Dedifferentiated amniotic fluid mesenchymal stem cell (primary cell): ENCODE data around the gene TTC23.

Experiments
- DNase-seq: peaks from one replicate; pipeline ENCODE4 v3.0.0-alpha.2; 2016; ENCODE audit errors: extremely low spot score

Gene TTC23

DNA sequence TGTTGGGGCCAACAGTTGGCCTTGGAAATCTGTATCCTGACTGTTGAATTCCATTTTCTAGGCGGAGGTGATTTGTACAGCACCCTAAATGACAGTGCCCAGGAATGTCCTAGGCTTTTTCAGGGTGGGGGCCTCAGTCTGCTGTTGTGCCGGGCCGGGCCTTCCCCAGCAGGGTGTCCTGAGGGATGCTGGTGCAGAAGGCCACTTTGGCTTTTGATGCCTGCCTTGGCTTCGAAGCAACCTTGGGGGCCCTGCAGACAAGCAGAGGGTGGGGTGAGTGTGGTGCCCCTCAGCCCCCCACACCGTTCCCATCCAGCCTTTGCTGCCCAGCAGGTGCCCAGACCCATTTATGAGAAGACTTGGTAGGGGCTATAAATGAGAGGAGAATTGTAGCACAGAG lies 111.5 kb downstream of the TTC23 start:
- DNase-seq, result no peak

DNA sequence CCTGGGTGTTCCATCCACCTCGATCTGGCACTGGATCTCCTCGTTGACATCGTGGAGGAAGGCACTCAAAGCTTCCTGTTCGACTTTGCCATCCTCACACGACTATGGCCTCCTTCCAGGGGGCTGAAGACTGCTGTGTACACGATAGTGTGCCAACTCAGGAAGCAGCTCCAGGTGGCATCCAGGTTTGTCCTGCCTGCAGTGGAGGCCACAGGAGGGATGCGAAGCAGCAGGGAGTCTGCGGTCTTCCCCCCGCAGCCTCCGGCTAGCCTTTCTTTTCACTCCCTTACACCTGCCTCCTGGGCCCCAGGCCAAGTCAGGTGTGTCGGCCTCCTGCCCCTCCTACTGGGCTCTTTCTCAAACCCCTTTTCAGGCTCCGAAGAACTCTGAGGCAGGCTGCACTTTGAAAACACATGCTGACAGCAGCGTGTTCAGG lies 112.3 kb downstream of the TTC23 start:
- DNase-seq, result no peak

DNA sequence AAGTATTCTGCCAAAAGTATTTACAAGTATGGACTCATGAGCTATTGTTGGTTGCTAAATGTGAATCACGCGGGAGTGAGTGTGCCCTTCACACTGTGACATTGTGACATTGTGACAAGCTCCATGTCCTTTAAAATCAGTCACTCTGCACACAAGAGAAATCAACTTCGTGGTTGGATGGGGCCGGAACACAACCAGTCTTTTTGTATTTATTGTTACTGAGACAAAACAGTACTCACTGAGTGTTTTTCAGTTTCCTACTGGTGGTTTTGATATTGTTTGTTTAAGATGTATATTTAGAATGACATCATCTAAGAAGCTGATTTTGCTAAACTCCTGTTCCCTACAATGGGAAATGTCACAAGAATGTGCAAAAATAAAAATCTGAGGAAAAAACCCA lies 114.2 kb downstream of the TTC23 start:
- no peak for DNase-seq

DNA sequence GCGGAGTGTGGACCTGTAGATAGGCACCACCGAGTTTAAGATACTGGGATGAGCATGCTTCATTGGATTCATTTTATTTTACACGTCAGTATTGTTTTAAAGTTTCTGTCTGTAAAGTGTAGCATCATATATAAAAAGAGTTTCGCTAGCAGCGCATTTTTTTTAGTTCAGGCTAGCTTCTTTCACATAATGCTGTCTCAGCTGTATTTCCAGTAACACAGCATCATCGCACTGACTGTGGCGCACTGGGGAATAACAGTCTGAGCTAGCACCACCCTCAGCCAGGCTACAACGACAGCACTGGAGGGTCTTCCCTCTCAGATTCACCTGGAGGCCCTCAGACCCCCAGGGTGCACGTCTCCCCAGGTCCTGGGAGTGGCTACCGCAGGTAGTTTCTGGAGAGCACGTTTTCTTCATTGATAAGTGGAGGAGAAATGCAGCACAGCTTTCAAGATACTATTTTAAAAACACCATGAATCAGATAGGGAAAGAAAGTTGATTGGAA lies 115.0 kb downstream of the TTC23 start:
- no peak for DNase-seq

DNA sequence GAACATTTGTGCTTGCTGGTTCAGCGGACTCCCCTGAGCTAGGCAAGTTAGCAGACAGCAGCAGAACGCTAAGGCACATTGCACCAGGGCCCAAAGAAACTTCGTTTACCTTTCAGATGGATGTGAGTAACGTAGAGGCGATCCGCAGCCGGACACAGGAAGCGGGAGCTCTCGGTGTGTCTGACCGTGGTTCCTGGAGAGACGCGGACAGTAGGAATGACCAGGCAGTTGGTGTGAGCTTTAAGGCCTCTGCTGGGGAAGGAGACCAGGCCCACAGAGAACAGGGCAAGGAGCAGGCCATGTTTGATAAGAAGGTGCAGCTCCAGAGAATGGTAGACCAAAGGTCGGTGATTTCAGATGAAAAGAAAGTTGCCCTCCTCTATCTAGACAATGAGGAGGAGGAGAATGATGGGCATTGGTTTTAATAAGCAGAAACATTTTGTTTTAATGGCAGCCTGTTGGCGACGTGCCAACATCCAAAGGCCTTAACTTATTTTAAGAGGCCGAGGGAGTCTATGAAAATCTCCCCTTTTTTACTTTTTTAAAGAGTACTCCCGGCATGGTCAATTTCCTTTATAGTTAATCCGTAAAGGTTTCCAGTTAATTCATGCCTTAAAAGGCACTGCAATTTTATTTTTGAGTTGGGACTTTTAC lies 116.6 kb downstream of the TTC23 start:
- no peak for DNase-seq

DNA sequence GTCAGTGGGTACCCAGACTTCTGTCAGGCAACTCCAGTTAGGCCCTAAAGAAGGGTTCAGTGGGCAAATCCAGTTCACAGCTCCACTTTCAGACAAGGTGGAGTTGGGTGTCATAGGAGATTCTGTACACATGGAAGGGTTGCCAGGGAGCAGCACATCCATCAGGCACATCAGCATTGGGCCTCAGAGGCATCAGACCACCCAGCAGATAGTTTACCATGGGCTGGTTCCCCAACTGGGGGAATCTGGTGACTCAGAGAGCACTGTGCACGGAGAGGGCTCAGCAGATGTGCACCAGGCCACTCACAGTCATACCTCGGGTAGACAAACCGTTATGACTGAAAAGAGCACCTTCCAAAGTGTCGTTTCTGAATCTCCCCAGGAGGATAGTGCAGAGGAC lies 117.3 kb downstream of the TTC23 start:
- no peak for DNase-seq

DNA sequence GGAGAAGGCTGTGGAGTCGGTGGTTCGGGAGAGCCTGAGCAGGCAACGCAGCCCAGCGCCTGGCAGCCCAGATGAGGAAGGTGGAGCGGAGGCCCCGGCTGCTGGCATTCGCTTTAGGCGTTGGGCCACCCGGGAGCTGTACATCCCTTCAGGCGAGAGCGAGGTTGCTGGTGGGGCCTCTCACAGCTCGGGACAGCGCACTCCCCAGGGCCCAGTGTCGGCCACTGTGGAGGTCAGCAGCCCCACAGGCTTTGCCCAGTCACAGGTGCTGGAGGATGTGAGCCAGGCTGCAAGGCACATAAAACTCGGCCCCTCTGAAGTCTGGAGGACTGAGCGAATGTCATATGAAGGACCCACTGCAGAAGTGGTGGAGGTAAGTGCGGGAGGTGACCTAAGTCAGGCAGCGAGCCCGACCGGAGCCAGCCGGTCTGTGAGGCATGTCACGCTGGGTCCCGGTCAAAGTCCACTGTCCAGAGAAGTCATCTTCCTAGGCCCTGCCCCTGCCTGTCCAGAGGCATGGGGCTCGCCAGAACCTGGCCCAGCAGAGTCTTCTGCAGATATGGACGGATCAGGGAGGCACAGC lies 117.8 kb downstream of the TTC23 start:
- no peak for DNase-seq

DNA sequence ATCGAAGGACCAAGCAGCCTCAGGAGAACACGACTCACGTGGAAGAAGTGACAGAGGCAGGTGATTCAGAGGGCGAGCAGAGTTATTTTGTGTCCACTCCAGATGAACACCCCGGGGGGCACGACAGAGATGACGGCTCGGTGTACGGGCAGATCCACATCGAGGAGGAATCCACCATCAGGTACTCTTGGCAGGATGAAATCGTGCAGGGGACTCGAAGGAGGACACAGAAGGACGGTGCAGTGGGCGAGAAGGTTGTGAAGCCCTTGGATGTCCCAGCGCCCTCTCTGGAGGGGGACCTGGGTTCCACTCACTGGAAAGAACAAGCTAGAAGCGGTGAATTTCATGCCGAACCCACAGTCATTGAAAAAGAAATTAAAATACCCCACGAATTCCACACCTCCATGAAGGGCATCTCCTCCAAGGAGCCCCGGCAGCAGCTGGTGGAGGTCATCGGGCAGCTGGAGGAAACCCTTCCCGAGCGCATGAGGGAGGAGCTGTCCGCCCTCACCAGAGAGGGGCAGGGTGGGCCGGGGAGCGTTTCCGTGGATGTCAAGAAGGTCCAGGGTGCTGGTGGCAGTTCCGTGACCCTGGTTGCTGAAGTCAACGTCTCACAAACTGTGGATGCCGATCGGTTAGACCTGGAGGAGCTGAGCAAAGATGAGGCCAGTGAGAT lies 118.5 kb downstream of the TTC23 start:
- no peak for DNase-seq

DNA sequence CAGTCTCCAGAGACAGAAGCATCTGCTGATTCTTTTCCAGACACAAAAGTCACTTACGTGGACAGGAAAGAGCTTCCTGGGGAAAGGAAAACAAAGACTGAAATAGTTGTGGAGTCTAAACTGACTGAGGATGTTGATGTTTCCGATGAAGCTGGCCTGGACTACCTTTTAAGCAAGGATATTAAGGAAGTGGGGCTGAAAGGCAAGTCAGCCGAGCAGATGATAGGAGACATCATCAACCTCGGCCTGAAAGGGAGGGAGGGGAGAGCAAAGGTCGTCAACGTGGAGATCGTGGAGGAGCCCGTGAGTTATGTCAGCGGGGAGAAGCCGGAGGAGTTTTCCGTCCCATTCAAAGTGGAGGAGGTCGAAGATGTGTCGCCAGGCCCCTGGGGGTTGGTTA lies 119.1 kb downstream of the TTC23 start:
- DNase-seq, result no peak

DNA sequence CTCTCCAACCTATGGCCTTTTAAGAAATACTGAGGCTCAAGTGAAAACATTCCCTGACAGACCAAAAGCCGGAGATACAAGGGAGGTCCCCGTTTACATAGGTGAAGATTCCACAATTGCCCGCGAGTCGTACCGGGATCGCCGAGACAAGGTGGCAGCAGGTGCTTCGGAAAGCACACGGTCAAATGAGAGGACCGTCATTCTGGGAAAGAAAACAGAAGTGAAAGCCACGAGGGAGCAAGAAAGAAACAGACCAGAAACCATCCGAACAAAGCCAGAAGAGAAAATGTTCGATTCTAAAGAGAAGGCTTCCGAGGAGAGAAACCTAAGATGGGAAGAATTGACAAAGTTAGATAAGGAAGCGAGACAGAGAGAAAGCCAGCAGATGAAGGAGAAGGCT lies 119.7 kb downstream of the TTC23 start:
- DNase-seq, result no peak

DNA sequence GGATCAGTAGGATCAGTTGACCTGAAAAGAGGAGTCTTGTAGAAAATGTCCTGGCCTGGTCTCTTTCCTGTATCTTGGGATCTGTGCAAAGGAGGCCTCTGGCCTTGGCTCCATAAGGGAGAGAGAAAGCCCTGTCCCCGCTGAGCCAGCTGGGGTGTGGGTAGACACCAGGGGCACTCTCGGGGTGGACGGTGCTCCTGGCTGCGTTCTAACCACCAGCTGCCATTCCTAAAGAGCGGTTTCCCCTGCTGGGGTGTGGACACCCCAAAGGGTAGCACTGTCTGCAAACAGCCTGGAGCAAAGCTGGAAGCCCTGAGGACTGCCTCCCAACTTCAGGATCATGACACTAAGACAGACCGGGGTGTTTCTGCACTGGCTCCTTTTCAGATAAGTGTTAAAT lies 121.0 kb downstream of the TTC23 start:
- no peak for DNase-seq

DNA sequence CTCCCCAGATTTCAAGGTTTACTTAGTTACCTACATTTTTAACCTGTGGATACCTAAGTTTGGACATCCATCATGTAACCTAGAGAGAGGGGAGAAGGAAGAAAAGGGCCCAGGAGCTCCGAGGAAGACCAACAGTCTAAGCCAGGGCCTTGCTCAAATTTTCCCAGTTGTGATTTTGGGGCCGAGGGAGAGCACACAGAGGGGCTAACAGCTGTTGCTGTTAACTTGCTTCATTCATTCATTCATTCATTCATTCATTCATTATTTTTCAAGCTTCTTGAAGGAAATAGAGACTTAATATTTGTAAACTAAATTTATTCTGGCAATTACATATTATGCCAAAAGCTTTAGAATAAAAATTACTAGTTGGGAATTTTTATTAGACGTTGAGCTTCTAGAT lies 121.6 kb downstream of the TTC23 start:
- no peak for DNase-seq

DNA sequence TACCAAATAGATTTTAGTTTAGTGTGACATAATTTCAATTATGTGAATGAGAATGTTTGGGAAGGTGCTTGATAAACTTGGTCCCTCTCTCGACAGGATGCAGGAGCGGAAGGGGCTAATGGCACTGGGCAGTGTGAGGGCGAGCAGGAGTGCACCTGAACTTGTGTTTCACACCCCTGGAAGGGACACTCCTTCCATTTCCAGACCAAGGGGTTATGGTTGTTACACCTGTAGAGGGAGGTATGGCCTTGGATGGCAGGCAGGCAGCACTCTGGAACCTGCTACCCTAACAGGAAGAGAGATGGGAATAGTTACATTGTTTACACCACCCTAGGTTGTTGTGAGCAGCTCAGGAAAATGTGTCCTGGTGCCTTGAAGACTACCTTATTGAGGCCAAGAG lies 122.5 kb downstream of the TTC23 start:
- no peak for DNase-seq

DNA sequence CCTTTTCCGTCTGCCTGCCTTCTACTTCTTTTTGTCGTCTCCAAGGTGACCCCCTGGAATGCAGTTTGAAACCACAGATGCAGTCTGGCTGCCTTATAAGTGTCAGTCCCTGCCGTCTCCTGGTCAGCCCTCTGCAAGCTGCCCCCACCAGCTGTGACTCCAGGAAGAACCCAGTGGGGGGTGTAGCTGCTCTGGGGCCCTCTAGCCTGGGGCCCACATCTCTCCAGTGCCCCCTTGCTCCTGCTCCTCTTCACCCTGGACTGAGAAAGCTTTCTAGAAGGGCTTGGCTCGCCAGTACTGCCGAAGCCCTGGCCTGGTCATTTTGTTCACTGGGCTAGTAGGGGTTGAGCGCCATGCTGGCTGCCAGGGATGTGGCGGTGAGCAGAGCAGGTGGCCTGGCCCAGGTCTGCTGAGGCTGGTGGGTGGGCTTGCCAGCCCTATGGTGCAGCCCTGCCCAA lies 123.2 kb downstream of the TTC23 start:
- DNase-seq, result no peak

DNA sequence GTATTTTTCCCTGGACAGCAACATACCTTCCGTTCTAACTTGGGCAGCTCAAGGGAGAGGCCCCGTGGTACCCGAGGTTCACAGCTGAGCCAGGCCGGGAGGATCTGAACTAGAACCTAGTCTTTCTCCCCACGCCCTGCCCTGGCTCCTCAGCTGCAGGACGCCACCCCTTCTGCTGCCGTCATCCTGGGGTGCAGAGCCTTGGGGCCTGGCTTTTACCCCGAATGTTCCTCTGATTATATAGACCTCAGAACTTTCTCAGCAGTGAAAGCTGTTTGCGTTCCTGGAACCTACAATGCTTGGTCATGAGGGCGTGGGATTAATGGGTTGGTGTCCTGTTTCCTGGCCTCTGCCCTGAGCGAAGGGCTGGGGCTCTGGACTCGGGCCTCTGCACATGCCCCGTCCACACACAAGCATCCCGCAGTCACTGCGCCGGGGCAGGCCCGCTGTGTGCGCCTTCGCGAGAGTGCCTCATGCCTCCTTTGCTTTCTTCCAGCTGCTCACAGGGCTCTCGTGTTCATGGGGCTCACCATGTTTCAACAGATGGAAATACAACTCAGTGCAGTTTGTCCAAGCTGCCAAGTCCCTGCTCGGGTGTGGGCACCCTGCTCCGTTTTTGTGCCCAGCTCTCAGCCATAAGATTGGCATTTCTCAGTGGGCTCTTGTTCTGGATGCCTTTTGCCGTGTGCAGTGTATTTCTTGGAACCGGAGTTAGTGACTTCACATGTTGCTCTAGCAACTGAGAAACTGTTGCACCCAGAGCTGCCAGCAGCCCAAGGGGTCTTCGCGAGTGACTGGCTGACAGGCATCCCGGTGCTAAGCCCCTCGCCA lies 124.1 kb downstream of the TTC23 start:
- no peak for DNase-seq

DNA sequence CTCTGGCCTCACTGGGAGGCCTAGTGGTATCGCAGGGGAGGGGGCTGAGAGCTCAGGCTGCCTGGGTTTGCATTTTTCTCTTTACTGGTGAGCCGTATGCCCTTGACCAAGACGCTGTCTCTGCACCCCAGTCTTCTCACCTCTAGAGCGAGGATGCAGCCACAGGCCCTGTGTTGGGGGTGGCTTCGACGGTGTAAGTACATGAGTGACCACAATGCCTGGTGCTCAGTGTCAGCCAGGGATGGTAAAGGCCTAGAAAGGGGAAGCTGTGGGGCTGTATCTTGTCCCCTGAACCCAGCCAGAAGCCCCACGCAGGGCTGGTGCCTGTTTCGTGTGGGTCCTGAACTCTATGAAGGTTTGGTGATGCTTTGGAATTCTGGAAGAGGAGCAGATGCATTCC lies 124.7 kb downstream of the TTC23 start:
- no peak for DNase-seq

DNA sequence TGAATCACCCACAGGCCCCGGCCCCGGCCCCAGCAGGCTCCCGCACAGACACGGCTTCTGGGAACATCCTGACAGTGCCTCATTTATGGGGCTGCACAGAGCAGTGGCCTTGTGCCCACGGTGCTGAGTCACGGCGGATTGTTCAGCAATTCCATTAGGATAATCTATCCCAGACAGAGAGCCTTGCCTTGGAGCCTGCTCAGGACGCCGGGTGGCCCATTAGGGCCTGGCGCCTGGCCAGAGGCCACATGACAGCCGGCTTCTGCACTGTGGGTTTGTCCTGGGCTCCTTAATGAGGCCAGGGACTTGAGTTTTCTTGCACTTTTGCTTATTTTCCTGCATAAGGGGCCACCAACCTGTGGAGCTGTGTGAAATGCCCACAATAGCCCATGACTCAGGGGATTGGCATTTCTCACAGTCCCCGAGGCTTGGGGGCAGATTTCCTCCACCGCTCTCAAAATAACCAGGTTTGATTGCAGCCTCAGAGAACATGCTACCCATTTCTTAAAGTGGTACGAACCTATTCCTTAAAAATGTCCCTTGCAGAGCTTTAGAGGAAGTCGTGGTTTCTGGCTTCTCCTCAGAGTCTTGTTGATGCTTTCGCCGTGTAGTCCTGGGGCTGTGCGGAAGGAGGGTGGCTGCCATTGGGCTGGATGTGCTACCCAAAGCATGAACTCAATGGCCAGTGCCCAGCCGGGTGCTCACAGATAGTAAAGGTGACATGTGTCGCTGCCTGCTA lies 125.5 kb downstream of the TTC23 start:
- DNase-seq, result peak; percentile 78

DNA sequence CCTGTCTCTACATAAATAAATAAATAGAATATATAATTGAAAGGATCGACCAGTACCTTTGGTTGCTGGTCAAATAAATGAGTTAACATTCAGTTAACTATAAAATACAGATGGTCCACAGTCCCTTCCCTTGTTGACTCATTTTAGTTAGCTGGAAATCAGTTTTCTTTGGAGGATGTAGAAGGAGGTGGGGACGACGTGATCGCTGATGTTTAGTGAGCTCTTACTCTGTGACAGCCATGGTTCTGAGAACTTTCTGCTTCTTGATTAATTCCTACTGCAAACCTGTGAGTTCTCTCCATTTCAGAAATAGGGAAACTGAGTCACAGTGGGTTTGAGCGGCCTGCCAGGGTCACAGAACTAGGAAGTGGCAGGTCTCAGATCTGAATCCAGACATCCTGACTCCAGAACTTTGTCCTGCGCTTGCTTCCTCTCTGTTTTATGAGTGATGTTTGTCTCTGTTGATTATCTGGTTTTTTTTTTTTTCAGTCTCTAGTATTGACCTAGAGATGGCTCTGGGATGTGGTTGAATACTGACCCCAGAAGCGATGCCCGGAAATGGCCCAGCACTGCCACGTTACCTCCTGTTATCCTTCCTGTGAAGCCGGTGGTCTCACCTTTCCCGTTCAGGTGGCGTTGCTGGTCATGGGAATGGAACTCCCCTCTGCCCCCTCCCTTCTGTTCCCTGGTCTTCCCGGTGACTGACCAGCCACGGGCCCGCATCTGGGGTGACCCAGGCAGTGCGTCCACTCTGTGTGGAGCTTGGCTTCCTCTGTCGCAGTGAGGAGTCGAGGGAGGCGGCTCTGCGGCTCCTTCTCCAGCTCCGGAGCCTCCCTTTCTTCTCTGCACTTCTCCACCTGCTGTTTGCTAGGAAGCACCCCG lies 126.3 kb downstream of the TTC23 start:
- no peak for DNase-seq

DNA sequence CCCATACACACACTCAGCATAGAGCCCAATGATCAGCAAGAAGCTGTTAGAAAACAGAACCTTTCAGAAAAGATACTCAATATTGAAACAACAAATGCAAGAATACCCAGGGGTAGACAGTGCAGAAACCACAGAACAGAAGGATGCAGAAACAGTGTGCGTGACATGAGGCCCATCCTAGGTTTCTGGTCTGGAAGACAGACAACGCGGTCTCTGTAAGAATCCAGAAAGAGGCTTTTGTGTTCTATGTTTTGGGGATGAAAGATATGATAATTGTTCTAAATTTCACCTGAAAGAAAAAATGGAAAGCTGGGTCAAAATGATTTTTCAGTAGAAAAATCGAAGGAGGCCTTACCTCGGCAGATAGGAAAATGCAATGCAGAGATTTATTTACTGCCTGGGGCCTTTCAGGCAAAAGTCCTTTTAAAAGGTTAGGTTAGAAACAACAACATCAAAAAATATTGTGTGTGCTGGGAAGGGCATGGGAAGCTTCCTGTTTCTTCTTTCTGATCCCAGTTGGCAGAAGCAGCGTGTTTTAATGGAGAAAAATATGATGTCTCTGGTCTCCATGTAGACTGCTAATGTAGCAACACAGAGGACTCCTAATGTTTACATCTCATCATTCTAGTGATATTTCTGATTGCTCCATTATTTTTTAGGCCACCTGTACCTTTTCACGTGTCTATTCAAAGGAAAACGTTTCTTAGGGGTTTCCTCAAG lies 127.5 kb downstream of the TTC23 start:
- no peak for DNase-seq

DNA sequence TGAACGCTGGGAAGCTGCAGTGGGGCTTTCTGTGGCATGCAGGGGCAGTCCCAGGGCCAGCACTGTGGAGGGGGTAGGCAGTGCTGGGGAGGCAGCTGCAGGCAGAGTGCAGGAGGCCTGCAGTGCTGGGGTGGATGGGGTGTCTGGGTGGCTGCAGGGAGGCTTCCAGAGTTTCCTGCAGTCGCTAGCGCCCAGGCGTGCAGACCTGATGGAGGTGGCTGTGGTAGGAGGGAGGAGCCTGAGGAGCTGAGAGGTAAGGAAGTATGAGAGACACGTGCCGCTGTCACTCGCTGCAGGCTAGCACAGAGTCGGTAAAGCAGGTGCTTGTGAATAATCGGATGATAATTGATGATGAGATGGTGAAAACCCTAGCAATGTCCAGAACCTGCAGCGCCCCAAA lies 128.2 kb downstream of the TTC23 start:
- DNase-seq, result no peak
